GM21786 (cell line): ENCODE data around the gene LIFR.
"Not testable (repeated sequence)": the region's sequence is repeated elsewhere in the genome, so short reads cannot be mapped to it uniquely, and the experiment has no call there.

Experiments used
- ATAC-seq: cut with Tn5 transposase; IDR thresholded peaks from one replicate; pipeline ENCODE4 v1.9.1; 2021; ENCODE audit not compliant: unreplicated experiment

Gene LIFR, protein sequence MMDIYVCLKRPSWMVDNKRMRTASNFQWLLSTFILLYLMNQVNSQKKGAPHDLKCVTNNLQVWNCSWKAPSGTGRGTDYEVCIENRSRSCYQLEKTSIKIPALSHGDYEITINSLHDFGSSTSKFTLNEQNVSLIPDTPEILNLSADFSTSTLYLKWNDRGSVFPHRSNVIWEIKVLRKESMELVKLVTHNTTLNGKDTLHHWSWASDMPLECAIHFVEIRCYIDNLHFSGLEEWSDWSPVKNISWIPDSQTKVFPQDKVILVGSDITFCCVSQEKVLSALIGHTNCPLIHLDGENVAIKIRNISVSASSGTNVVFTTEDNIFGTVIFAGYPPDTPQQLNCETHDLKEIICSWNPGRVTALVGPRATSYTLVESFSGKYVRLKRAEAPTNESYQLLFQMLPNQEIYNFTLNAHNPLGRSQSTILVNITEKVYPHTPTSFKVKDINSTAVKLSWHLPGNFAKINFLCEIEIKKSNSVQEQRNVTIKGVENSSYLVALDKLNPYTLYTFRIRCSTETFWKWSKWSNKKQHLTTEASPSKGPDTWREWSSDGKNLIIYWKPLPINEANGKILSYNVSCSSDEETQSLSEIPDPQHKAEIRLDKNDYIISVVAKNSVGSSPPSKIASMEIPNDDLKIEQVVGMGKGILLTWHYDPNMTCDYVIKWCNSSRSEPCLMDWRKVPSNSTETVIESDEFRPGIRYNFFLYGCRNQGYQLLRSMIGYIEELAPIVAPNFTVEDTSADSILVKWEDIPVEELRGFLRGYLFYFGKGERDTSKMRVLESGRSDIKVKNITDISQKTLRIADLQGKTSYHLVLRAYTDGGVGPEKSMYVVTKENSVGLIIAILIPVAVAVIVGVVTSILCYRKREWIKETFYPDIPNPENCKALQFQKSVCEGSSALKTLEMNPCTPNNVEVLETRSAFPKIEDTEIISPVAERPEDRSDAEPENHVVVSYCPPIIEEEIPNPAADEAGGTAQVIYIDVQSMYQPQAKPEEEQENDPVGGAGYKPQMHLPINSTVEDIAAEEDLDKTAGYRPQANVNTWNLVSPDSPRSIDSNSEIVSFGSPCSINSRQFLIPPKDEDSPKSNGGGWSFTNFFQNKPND

DNA sequence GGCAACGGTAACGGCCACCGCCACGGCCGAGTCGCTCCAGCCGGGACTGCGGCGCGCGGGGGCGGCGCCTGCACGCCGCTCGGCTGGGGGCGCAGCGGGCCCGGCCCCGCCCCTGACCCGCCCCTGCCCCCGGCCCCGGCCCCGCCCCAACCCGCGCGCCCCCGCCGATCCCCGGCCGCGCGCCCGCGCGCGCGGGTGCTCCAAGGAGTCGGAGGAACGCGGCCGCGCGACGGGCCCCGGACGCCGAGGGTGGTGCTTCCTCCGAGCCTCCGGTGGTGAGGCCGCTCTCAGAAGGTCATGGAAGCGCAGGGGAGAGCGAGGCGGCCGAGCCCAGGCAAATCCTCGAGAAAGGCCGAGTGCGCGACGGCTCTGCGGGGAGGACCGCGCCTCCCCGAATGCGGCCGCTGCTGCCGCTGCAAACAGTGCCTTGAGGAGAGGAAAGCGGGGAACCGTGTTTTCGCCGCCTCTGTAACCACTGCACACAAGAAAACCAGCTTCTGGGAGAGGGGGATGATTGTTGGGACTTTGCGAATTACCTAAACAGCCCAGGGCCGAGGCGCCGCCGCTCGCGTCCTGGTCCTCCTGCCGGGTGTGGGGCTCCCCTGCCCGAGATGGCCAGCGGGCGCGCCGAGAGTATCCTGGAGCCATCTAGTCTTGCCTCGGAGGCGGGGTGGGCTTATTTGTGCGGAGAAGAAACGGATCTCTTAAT, at the start of gene LIFR:
TSS of gene LIFR (minus strand) at position 48 of the 709 bp plus-strand sequence. CDS start 25,999 bp downstream, outside the sequence.
- no peak for ATAC-seq

DNA sequence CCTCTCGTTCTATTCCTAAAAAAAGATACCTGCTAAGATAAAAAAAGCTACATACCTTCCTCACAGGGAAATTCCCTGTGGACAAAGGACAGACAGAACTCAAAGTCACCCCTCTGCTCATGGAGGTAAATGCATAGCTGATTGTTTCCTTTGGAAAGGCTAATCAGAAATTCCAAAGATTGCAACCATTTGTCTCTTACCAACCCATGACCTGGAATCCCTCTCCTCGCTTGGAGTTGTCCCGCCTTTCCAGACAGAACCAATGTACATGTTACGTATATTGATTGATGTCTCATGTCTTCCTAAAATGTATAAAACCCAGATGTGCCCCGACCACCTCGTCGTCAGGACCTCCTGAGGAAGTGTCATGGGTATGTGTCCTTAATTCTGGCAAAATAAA, 49.2 kb upstream of the LIFR start:
- ATAC-seq: no peak

DNA sequence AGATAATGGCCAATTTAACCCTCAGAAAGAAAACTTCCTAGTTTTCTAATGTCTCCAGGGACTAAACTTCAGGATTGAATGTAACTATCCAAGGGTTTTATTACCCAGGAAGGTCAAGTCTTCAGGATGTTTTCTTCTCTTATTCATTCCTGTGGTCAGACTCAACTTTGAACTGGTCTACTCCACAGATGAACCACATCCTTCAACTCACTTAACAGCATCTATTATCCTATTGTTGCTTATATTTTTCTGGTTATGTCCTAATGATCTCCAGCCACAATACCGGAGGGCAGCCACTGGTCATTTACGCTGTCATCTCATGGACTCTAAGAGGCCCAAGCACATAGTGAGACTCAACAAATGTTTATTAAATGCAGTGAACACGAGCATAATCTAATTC, 47.2 kb upstream of the LIFR start:
- no peak for ATAC-seq

DNA sequence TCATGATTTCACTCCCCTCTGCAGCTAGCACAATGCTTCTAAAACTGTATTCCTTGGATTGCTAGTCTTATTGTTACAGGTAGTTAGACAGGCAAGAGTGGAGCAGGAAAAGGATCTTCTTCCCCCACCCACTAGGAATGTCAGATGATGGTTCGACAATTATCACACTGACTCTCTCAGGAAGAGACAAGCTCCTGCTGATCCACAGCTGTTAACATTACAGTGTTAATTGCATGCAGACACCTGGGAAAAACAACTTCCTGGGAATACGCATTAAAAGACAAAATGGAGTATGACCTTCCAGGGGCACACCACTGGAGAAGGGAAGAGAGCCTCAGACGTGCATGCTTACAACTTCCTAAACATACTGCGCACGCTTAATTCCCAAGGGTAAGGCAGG, 46.2 kb upstream of the LIFR start:
- ATAC-seq: no peak

DNA sequence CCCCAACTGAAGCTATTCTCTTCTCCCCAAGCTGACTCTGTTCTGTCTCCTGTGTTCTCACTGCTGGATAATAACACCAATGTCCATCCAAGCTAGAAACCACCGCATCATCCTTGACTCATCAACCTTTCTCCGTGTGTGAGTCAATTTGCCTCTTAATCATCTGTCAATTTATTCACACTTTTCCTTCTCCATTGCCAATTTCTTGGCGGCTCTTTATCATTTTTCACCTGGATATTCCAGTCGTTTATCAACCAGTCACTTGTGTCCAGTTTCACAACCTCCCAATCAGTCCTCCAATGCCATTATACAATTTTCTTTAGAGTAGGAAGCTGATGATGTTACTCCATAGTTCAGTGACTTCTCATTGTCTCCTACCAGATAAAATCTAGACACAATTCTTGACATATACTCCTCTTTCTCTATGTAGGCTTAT, 45.4 kb upstream of the LIFR start:
- ATAC-seq: no peak

DNA sequence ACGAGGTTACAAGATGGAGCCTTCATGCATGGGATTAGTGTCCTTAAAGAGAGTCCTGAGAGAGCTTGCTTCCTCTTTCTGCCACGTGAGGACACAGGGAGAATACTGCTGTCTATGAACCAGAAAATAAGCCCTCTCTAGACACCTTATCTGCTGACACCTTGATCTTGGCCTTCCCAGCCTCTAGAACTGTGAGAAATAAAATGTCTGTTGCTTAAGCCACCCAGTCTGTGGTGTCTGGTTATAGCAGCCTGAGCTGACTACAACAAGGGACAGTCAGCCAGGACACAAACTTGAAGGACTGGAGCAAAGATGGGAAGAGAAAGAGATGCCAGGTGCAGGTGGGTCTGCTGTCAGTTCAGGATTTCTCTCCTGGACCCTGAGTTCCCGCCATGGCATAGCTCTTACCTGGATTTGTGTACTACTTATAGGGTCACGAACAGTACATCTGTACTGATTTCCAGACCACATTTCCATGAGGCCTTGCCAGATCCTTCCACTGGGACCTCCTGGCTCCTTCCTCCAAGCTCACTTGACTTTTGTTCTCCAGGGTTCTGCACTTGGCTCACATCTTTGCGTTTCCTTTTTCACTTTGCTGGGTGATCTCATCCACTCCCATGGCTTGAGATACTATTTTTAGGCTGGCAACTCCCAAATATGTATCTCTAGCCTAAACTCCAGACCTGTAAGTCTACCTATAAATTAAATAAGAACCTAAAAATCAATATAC, 44.9 kb upstream of the LIFR start:
- ATAC-seq: no peak

DNA sequence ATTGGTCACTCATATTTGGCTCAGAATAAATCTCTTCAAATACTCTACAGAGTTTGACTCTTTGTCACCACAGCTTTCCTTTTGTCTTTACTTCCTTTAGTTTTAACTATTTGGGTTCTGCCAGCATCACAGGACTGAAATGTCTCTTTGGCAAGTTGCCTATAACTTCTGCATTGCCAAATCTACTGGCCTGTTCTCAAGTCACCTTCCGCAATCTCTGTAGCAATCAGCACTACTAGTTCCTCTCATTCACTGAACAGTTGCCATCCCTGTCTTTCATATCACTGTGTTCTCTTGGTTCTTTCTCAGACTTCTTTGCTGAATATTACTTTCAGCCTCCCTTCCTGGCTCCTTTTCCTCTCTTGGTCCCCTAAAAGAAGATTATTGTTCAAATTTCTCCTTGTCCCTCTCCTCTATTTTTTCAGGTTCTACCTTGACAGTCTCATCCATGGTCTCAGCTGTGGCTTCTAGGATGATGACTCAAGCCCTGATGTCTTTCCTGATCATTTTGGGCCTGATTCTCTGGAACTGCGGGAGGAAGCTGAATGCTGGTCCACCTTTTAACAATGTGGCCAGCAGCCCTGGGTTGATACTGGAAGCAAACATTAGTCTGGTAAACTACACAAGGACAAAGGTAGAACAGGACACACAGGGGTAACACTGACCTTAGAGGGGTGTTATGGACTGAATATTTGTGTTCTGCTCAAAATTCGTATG, 44.0 kb upstream of the LIFR start:
- ATAC-seq: no peak

DNA sequence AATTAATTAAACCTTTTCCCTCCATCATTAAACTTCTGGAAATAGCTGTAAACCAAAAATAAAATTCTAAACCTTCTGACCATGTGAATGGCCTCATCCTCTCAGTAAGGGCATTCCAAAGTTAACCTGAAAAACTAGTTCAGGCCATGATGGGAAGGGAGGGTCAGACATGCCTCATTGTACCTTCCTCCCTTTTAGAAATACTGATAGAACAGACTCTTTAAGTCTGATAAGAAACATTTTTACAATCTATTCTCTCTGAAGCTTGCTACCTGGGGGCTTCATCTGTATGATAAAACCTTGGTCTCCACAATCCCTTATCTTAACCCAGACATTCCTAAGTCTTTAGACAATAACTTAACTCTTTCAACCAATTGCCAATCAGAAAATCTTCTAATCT, 43.3 kb upstream of the LIFR start:
- not testable (repeated sequence) for ATAC-seq

DNA sequence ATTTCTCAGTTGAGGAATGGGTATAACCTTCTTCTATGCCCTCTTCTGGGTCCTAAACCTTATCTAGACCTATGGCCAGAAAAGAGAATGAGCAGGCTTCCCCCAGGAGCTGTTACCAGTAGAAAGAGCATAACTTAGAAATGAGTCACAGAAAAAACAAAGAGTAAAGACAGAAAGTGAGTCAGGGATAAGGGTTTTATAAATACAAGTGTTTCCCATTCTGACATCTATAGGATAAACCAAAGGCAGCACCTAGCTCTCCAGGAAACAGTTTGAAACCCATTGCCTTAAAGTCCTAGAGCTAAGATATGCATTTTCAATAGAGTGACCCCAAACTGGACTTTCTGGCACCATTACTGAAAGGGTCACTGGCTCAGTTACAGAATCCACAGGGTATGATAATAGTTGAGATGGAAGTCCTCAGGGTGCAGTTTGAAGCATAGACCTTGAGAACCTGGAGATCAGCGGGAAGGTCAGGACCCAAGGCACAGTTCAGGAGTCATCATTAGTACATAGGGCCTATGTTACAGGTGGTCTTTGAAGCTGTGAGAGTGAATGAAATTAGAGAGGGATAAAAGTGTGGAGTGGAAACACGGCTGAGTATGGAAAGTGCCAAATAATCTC, 42.7 kb upstream of the LIFR start:
- no peak for ATAC-seq

DNA sequence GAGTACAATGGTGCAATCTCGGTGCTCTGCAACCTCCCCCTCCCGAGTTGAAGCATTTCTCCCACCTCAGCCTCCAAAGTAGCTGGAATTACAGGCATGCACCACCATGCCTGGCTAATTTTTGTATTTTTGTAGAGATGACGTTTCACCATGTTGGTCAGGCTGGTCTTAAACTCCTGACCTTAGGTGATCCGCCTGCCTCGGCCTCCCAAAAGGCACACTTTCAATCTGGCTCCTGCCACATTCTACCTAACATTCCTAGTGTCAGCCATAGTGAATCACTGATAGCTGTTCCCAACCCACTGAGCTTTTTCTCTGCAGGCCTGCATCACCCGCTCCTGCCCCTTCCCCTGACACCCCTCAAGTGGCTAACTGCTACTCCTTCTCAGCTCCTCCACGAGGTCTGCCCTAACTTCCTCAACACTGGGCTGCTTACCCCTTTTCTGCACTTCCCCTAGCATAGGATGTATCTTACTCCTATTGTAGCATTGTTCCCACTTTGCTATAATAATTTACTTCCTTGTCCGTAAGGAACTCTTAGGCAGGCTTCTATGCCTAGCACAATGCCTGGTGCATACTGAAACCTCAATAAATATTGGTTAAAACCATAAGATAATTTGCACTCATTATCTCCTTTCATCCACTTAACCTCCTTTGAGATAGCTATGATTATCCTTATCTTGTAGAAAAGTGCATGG, 42.0 kb upstream of the LIFR start:
- no peak for ATAC-seq

DNA sequence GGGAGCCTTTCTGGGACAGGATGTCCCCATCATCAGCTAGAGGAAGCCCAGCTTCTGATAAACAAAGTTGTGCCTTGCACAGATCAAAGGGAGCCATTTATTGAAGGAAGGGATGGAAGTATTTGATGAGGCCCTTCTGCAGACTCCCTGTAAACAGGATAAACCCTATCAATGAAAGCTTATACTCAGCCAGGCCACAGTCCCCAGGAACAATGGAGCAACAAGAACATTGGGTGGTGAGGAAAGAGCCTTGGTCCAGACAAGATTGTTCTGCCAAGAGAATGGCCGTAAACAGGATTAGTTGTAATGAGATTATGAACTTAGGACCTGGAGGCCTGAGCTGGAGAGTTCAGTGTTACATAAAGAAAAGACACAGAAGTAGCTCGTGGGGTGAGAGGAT, 40.5 kb upstream of the LIFR start:
- no peak for ATAC-seq

DNA sequence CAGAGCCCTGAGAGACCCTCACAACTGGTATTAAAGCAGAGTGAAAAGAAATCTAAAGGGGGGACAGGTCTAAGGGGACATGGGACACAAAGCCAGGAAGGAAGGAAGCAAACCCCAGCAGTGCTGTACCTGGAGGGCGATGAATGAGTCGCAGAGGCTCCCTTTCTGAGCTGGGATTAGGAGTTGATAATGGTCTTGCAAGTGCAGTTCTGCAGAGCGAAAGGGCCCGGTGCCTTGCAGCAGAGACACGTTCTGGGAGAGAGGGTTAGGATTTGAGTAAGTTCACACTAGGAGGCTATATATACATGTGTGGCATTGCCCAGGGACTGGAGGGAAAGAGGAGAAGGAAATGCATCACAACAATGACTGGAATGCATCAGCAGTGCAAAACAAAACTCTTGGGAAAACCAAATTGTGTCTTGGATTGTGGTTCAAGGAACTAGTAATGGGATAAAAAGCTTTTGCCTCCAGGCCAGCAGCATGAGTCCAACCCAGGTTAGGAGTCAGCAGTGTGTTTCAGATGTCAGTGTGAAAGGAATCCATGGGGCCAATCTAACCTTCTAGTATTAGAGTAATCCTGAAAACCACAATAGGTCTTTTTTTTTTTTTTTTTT, 38.8 kb upstream of the LIFR start:
- ATAC-seq: no peak

DNA sequence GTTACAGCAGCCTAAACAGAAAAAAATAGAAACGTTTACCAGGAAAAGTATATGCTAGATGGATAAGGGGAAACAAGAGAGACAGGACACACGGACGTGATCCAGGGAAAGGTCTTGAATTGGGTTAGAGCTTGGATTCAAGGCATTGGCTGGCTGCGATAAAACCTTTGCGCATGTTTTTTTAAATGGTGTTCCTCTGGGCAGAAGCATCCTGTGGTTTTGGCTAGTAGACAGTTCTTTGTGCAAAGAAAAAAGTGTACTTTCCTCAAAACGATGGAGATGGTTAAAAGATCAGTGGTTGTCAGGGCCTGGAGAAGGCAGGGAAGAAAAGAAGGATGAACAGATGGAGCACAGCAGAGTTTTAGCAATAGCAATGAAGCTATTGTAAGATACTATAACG, 37.5 kb upstream of the LIFR start:
- ATAC-seq: no peak

DNA sequence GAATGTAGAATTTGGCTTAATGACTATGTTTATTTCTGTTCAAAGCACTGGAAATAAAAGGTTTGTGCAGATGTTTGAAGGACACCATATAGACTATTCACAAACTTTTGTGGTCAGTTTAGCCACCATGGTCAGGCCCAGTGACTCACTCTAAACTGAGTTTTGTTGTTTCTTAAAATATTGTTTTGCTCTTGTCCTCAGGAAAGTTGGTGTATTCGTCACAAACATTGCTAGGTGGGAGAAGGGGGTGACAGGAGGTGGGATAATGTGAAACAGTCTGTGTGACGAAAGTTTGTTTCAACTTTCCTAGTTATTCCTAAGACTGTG, 35.0 kb upstream of the LIFR start:
- ATAC-seq: no peak

DNA sequence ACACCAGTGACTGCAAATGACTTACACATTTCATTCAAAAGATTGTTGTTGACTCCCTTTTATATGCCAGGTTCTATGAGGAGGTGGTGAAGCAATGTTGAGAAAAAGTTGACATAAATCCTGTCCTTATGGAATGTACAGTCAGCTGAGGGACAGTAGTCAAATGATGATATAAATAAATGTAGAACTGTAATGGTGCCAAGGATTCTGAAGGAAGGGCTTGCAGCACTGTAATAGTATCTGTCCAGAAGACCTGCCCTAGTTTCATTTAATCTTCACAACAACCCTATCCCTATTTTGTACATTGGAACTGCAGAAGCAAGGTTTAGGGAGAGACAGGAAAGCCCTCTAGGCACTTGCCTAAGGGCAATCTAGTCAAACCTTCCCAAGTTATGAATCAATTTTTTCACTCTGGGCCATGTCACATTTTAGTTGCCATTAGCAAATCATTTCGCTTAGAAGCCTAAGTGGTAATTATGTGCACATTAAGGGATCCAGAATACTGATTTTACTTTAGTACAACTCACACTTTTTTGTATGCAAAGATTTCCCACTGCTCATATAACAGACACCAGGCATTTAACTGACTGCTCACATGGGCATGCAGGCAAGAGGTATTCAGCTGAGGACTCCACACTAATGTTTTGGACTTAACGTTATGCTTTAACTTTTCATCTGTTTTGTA, 34.5 kb upstream of the LIFR start:
- no peak for ATAC-seq

DNA sequence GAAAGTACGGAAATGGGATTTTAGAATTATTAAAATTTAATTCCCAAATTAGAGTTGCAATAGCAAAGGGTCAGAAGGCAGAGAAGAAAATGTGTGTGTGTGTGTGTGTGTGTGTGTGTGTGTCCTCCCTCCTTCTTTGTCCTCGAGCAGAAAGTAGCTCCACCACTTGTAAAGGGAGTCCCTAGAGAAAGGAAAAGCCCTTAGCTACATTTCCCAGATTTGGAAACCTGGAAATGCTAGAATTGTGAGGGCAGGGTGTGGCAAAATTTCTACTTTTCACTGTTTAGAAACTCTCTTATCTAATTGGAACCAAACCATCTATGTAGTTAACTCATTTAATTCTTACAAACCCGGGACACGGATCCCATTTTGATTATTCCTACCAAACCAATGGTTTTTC, 33.2 kb upstream of the LIFR start:
- no peak for ATAC-seq

DNA sequence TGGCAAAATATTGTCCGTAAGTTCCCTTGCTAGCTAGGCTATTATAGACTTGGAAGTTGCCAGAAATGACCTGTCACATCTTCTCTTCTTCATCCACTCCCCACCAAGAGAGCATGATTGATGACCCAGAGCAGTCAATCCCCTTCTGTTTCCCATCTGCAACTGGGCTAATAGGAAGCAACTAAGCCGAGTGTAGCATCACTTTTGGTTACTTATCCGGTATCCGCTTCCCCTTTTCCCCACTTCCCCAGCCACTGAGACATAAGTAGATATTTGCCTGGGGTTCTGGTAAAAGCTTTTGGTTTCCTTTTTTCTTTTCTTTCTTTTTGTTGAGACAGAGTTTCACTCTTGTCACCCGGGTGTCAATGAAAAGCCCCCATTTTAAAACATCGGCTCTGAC, 29.4 kb upstream of the LIFR start:
- ATAC-seq: no peak

DNA sequence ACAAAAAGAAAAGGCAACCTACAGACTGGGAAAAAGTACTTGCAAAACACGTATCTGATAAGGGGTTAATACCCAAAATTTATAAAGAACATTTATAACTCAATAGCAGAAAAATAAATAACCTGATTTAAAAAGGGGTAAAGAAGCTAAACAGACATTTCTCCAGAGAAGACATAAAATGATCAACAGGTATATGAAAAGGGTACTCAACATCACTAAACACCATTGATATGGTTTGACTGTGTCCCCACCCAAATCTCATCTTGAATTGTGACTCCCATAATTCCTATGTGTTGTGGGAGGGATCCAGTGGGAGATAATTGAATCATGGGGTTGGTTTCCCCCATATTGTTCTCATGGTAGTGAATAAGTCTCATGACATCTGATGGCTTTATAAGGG, 27.1 kb upstream of the LIFR start:
- ATAC-seq: no peak
